ENCODE data around the gene CCNYL1.

GRCh38 chr2:207706936-207707860 lies 4.2 kb upstream of the CCNYL1 start:
- no peak for TF ChIP-seq CTCF (IDR thresholded peaks at IDR 0.05; ENCODE audit: poor library complexity, severe bottlenecking)
- TF ChIP-seq POLR2AphosphoS5 (IDR thresholded peaks at IDR 0.05): no peak
- no peak for TF ChIP-seq RAD21 (conservative IDR thresholded peaks at IDR 0.05)
- TF ChIP-seq EP300 (conservative IDR thresholded peaks at IDR 0.05; ENCODE audit: poor library complexity, severe bottlenecking): no peak
- TF ChIP-seq TAF1 (IDR thresholded peaks at IDR 0.05; ENCODE audit: low read depth): no peak
- TF ChIP-seq EZH2 (IDR thresholded peaks at IDR 0.05; ENCODE audit: borderline replicate concordance, insufficient read depth, low read length, poor library complexity, severe bottlenecking): no peak
- TF ChIP-seq REST (IDR thresholded peaks at IDR 0.05; ENCODE audit: borderline replicate concordance): no peak
- TF ChIP-seq SMC3 (conservative IDR thresholded peaks at IDR 0.05; ENCODE audit: poor library complexity): no peak

All from neural cell (in vitro differentiated cells).